K562 (cell line): ENCODE measurements around the gene NOL8. TPM values are rescaled to one million over a fixed set of nuclear protein-coding genes. Genes with fewer than 3 reads are reported as not detected.
A peak's percentile ranks its signal among the peaks of the same experiment; 100 is the strongest.

Source experiments
- CAMTA2 ChIP-seq: fragments of 250-450 bp; sonication (Bioruptor Pico); conservative IDR thresholded peaks from 2 replicates; pipeline ENCODE4 v1.5.1; 2022
- CBX1 ChIP-seq: sonication (generic); IDR thresholded peaks from 2 replicates; pipeline ENCODE4 v1.6.1; 2016; ENCODE audit warnings: antibody characterized with exemption, low read depth, mild to moderate bottlenecking
- FOXK2 ChIP-seq, 2 experiments: fragments of 450-650 bp; IDR thresholded peaks in 1 of 2; conservative IDR thresholded peaks in 1 of 2; 2 replicates each; pipeline ENCODE4 v1.6.1; 2016; ENCODE audit warnings: low read depth in 2 of 2, mild to moderate bottlenecking in 1 of 2
- FOXM1 ChIP-seq, 2 experiments: fragments of 450-650 bp in 1 of 2; sonication (generic) in 1 of 2; formaldehyde crosslinking in 1 of 2; IDR thresholded peaks; 2 replicates each; pipeline versions ENCODE4 v1.6.1 to v1.9.0; 2017 to 2022; ENCODE audit warnings: low read depth in 2 of 2, mild to moderate bottlenecking in 2 of 2, missing genetic modification reagents in 1 of 2, moderate library complexity in 1 of 2
- HMGN3 ChIP-seq: IDR thresholded peaks from 2 replicates; pipeline ENCODE4 v1.6.1; 2011; ENCODE audit warnings: borderline replicate concordance, low read depth, mild to moderate bottlenecking, mixed read lengths, low read length; ENCODE audit not compliant: insufficient read length; ENCODE audit errors: extremely low read depth
- HNRNPLL ChIP-seq: fragments of 200-400 bp; formaldehyde crosslinking; IDR thresholded peaks from 2 replicates; pipeline ENCODE4 v1.6.1; 2017; ENCODE audit warnings: low read length, low read depth, mild to moderate bottlenecking; ENCODE audit not compliant: poor library complexity, severe bottlenecking
- MAFK ChIP-seq: IDR thresholded peaks from 2 replicates; pipeline ENCODE4 v1.6.1; 2011; ENCODE audit warnings: low read length, improper control_type of control experiment
- SREBF2 ChIP-seq: sonication (generic); formaldehyde crosslinking; IDR thresholded peaks from 2 replicates; pipeline ENCODE4 v1.4.0; 2020; ENCODE audit warnings: mild to moderate bottlenecking, missing genetic modification reagents
- ZNF197 ChIP-seq: fragments of 200-800 bp; sonication (Bioruptor generic); IDR thresholded peaks from 2 replicates; pipeline ENCODE4 v1.6.1; 2016; ENCODE audit warnings: low read depth, missing genetic modification characterization, missing compliant biosample characterization
- ZNF561 ChIP-seq: fragments of 450-650 bp; formaldehyde crosslinking; conservative IDR thresholded peaks from 2 replicates; pipeline ENCODE4 v1.4.0; 2020; ENCODE audit warnings: mild to moderate bottlenecking, moderate library complexity
- ZSCAN32 ChIP-seq: fragments of 450-650 bp; formaldehyde crosslinking; IDR thresholded peaks from 2 replicates; pipeline ENCODE4 v1.4.0; 2020; ENCODE audit warnings: mild to moderate bottlenecking, moderate library complexity
- polyA plus RNA-seq, 8 experiments: library from polyadenylated mRNA; depleted of rRNA in 4 of 8; stranded (reverse) in 5 of 8; unstranded in 3 of 8; fragments of >200 nt; fragmentation: Nextera tagmentation in 2 of 8; fragmentation: Illumina TruSeq in 1 of 8; extraction: Ambion mirVana in 2 of 8; extraction: Trizol in 1 of 8; gene quantifications; 2 replicates each; pipeline versions ENCODE4 v1.2.1 to v1.2.3, GENCODE V29; 2011 to 2014; ENCODE audit warnings: inconsistent platforms in 1 of 8, missing spikeins in 1 of 8
- total RNA-seq, 7 experiments: library from RNA; depleted of rRNA in 6 of 7; stranded (reverse); fragments of >200 nt in 6 of 7; fragmentation: Illumina TruSeq in 2 of 7; extraction: Trizol in 2 of 7; gene quantifications; 2 replicates each; pipeline versions ENCODE4 v1.2.1 to v1.2.3, GENCODE V29; 2011 to 2021; ENCODE audit warnings: low replicate concordance in 1 of 7
- TF ChIP-seq, protein P1 (sequence below): fragments of 250-450 bp; sonication (Bioruptor Pico); IDR thresholded peaks from 2 replicates; pipeline ENCODE4 v1.4.0; 2020; ENCODE audit warnings: mild to moderate bottlenecking
- TF ChIP-seq, protein P2 (sequence below), 2 experiments: fragments of 150-350 bp in 1 of 2; IDR thresholded peaks; 2 replicates each; pipeline ENCODE4 v1.6.1; 2012 to 2016; ENCODE audit warnings: low read depth in 2 of 2, low read length in 2 of 2, mild to moderate bottlenecking in 1 of 2, moderate library complexity in 1 of 2
- TF ChIP-seq, protein P3 (sequence below): fragments of 250-450 bp; sonication (Bioruptor Pico); IDR thresholded peaks from 2 replicates; pipeline ENCODE4 v1.9.0; 2021; ENCODE audit warnings: mild to moderate bottlenecking, inconsistent platforms
- TF ChIP-seq, protein P4 (sequence below): sonication (generic); formaldehyde crosslinking; IDR thresholded peaks from 2 replicates; pipeline ENCODE4 v1.8.0; 2023; ENCODE audit warnings: mild to moderate bottlenecking, missing genetic modification reagents

NOL8 gene
- total and polyA plus RNA-seq, 9 of the 15 experiments (the other 6 are each of a cell fraction or from before 2014, with no cell fraction given), result 51.3 to 91.5 (median 58.7) TPM

DNA sequence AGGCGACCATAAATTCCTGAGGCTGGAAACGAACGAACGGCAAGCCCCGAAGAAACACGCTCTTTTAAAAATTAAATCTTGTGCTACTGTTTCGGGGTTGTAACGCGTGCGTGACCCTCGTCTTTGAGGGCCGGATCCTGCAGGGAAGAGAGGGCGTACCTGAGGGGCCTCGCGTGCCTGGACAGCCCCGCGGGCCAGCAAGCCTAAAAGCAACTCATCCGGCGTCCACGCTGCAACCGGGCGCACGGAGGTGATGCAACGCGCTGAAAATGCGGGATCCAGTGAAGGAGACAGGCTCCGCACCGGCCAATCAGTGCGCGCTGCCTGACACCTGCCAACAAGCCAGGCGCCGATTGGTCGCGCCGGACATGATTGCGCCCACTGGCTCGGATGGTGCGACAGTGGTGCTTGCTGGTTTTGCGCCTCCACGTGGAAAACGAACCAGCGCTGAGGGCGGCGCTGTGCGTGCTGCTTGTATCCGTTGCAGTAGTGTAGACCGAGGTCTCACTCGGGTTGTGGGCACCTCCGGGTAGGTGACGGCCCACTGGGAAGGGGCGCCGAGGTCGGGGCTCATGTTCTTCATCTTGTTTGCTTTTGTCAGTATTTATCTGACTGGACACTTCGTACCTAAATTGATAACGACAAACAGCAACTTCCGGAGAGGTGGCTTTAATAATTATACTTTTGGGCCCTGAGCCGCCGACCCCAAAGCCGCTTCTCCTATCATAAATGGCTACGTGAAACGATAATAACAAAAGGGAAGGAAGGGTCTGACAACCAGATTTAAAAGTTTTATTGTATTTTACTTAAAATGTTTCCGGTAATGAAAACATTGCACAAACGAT, 31.5 kb downstream of the NOL8 start, which contains the start of gene IARS1 (continued):
- TF ChIP-seq ZNF197 (CRISPR knock-in tag) (peak; percentile 22; the same call in 1 of the 2 replicates), ZSCAN32 (CRISPR knock-in tag) (peak; percentile 97), CBX1 (peak; percentile 66; the same call in 1 of the 2 replicates), SREBF2 (CRISPR knock-in tag) (no peak), FOXM1 (IDR thresholded peaks at IDR 0.05; ENCODE audit: low read depth) (no peak), FOXM1 (CRISPR knock-in tag; IDR thresholded peaks at IDR 0.05; ENCODE audit: low read depth) (peak; percentile 84), CAMTA2 (0 out of 2 replicates have a peak, but pooled peaks have one; percentile 57), MAFK (peak; percentile 21; the same call in 1 of the 2 replicates), HMGN3 (peak; percentile 76), ZNF561 (no peak), FOXK2 (conservative IDR thresholded peaks at IDR 0.05 in 1 of 2, IDR thresholded peaks at IDR 0.05 in 1 of 2; ENCODE audit: low read depth in 2 of 2) (peak; percentile 93; a peak in 3 of 4 replicates), HNRNPLL (peak; percentile 82)
- TF ChIP-seq, protein P1, sequence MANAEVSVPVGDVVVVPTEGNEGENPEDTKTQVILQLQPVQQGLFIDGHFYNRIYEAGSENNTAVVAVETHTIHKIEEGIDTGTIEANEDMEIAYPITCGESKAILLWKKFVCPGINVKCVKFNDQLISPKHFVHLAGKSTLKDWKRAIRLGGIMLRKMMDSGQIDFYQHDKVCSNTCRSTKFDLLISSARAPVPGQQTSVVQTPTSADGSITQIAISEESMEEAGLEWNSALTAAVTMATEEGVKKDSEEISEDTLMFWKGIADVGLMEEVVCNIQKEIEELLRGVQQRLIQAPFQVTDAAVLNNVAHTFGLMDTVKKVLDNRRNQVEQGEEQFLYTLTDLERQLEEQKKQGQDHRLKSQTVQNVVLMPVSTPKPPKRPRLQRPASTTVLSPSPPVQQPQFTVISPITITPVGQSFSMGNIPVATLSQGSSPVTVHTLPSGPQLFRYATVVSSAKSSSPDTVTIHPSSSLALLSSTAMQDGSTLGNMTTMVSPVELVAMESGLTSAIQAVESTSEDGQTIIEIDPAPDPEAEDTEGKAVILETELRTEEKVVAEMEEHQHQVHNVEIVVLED (CRISPR knock-in tag), result peak; percentile 75
- TF ChIP-seq, protein P2, sequence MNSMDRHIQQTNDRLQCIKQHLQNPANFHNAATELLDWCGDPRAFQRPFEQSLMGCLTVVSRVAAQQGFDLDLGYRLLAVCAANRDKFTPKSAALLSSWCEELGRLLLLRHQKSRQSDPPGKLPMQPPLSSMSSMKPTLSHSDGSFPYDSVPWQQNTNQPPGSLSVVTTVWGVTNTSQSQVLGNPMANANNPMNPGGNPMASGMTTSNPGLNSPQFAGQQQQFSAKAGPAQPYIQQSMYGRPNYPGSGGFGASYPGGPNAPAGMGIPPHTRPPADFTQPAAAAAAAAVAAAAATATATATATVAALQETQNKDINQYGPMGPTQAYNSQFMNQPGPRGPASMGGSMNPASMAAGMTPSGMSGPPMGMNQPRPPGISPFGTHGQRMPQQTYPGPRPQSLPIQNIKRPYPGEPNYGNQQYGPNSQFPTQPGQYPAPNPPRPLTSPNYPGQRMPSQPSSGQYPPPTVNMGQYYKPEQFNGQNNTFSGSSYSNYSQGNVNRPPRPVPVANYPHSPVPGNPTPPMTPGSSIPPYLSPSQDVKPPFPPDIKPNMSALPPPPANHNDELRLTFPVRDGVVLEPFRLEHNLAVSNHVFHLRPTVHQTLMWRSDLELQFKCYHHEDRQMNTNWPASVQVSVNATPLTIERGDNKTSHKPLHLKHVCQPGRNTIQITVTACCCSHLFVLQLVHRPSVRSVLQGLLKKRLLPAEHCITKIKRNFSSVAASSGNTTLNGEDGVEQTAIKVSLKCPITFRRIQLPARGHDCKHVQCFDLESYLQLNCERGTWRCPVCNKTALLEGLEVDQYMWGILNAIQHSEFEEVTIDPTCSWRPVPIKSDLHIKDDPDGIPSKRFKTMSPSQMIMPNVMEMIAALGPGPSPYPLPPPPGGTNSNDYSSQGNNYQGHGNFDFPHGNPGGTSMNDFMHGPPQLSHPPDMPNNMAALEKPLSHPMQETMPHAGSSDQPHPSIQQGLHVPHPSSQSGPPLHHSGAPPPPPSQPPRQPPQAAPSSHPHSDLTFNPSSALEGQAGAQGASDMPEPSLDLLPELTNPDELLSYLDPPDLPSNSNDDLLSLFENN (IDR thresholded peaks at IDR 0.05; ENCODE audit: low read depth in 2 of 2, low read length in 2 of 2), result 0 out of 4 replicates have a peak, but pooled peaks of 1 of the 2 experiments have one; percentile 23
- TF ChIP-seq, protein P3, sequence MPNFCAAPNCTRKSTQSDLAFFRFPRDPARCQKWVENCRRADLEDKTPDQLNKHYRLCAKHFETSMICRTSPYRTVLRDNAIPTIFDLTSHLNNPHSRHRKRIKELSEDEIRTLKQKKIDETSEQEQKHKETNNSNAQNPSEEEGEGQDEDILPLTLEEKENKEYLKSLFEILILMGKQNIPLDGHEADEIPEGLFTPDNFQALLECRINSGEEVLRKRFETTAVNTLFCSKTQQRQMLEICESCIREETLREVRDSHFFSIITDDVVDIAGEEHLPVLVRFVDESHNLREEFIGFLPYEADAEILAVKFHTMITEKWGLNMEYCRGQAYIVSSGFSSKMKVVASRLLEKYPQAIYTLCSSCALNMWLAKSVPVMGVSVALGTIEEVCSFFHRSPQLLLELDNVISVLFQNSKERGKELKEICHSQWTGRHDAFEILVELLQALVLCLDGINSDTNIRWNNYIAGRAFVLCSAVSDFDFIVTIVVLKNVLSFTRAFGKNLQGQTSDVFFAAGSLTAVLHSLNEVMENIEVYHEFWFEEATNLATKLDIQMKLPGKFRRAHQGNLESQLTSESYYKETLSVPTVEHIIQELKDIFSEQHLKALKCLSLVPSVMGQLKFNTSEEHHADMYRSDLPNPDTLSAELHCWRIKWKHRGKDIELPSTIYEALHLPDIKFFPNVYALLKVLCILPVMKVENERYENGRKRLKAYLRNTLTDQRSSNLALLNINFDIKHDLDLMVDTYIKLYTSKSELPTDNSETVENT, result 0 out of 2 replicates have a peak, but pooled peaks have one; percentile 48
- TF ChIP-seq, protein P4, sequence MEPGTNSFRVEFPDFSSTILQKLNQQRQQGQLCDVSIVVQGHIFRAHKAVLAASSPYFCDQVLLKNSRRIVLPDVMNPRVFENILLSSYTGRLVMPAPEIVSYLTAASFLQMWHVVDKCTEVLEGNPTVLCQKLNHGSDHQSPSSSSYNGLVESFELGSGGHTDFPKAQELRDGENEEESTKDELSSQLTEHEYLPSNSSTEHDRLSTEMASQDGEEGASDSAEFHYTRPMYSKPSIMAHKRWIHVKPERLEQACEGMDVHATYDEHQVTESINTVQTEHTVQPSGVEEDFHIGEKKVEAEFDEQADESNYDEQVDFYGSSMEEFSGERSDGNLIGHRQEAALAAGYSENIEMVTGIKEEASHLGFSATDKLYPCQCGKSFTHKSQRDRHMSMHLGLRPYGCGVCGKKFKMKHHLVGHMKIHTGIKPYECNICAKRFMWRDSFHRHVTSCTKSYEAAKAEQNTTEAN (CRISPR knock-in tag), result no peak
